HG02938 (cell line): ENCODE results near the gene ITM2C.

Experiments
- ATAC-seq: cut with Tn5 transposase; IDR thresholded peaks from one replicate; pipeline ENCODE4 v1.9.1; 2021; ENCODE audit warnings: mild to moderate bottlenecking, moderate library complexity; ENCODE audit not compliant: unreplicated experiment

ITM2C gene

GRCh38 chr2:230864605-230865306 lies at the start of gene ITM2C:
Gene ITM2C, plus strand, starts transcription at chr2:230864942. Its CDS starts 84 bp downstream, at chr2:230865026.
- ATAC-seq = peak; percentile 56

GRCh38 chr2:230815088-230815487 lies 49.7 kb upstream of the ITM2C start:
- no peak for ATAC-seq

GRCh38 chr2:230816735-230817134 lies 48.0 kb upstream of the ITM2C start:
- ATAC-seq = no peak

- ATAC-seq = no peak
Observed at GRCh38 chr2:230819433-230819832, 45.3 kb upstream of the ITM2C start.

- ATAC-seq = no peak
Observed at GRCh38 chr2:230821261-230821990, 43.3 kb upstream of the ITM2C start.

GRCh38 chr2:230821991-230822520 lies 42.7 kb upstream of the ITM2C start:
- ATAC-seq = no peak

GRCh38 chr2:230823264-230823964 lies 41.3 kb upstream of the ITM2C start:
- no peak for ATAC-seq

GRCh38 chr2:230824406-230824978 lies 40.2 kb upstream of the ITM2C start:
- ATAC-seq = peak; percentile 57

- ATAC-seq = no peak
Observed at GRCh38 chr2:230825354-230825753, 39.4 kb upstream of the ITM2C start.

GRCh38 chr2:230827774-230828271 lies 36.9 kb upstream of the ITM2C start:
- no peak for ATAC-seq

- no peak for ATAC-seq
Observed at GRCh38 chr2:230828272-230828961, 36.3 kb upstream of the ITM2C start.

- ATAC-seq = no peak
Observed at GRCh38 chr2:230829293-230829692, 35.4 kb upstream of the ITM2C start.

GRCh38 chr2:230829959-230830358 lies 34.8 kb upstream of the ITM2C start:
- no peak for ATAC-seq

- no peak for ATAC-seq
Observed at GRCh38 chr2:230830428-230830827, 34.3 kb upstream of the ITM2C start.

- no peak for ATAC-seq
Observed at GRCh38 chr2:230840301-230840700, 24.4 kb upstream of the ITM2C start.

- ATAC-seq = no peak
Observed at GRCh38 chr2:230842473-230842872, 22.3 kb upstream of the ITM2C start.

GRCh38 chr2:230843132-230843531 lies 21.6 kb upstream of the ITM2C start:
- no peak for ATAC-seq

GRCh38 chr2:230846360-230846759 lies 18.4 kb upstream of the ITM2C start:
- no peak for ATAC-seq

- peak; percentile 58 for ATAC-seq
Observed at GRCh38 chr2:230847883-230848388, 16.8 kb upstream of the ITM2C start.
